Stimulated activated CD8-positive, alpha-beta memory T cell treated with anti-CD3 and anti-CD28 coated beads, Interleukin-15, amount 100 ng/mL, for 4 hours (primary cell): ENCODE measurements around the gene SLC52A1.
"Not testable (repeated sequence)": the region's sequence is repeated elsewhere in the genome, so short reads cannot be mapped to it uniquely, and the experiment has no call there.

Experiments
- DNase-seq, 2 donors: peaks; one replicate each; pipeline ENCODE4 v3.0.0-alpha.2; 2020; ENCODE audit warnings: low read depth in 2 of 2

The SLC52A1 gene

GRCh38 chr17:5035315-5035714, at the start of gene SLC52A1:
TSS of gene SLC52A1 (minus strand) at chr17:5035426. CDS start at chr17:5034606, 820 bp downstream.
- DNase-seq = no peak

- DNase-seq = no peak
Observed at GRCh38 chr17:5080591-5080990, 45.4 kb upstream of the SLC52A1 start.

GRCh38 chr17:5078106-5079028, 43.1 kb upstream of the SLC52A1 start, which contains the start of gene ZFP3:
TSS of gene ZFP3 (plus strand) at chr17:5078467. CDS start at chr17:5091505, 13,038 bp downstream.
- peak; percentile 60 to 72 for DNase-seq

- no peak for DNase-seq
Observed at GRCh38 chr17:5077781-5078105, 42.5 kb upstream of the SLC52A1 start.

- not testable (repeated sequence) for DNase-seq
Observed at GRCh38 chr17:5077275-5077674, 42.0 kb upstream of the SLC52A1 start.

GRCh38 chr17:5075472-5075871, 40.2 kb upstream of the SLC52A1 start:
- DNase-seq = not testable (repeated sequence)

GRCh38 chr17:5069724-5070123, 34.5 kb upstream of the SLC52A1 start:
- no peak for DNase-seq

- DNase-seq = no peak
Observed at GRCh38 chr17:5068236-5068635, 33.0 kb upstream of the SLC52A1 start.

GRCh38 chr17:5065227-5065744, 30.1 kb upstream of the SLC52A1 start:
- DNase-seq = no peak

GRCh38 chr17:5055543-5055942, 20.3 kb upstream of the SLC52A1 start:
- no peak for DNase-seq

- no peak for DNase-seq
Observed at GRCh38 chr17:5050278-5050677, 15.1 kb upstream of the SLC52A1 start.

- peak in 1 of 2 donors; percentile 28 for DNase-seq
Observed at GRCh38 chr17:5049314-5049841, 14.2 kb upstream of the SLC52A1 start.

- no peak for DNase-seq
Observed at GRCh38 chr17:5047446-5047845, 12.2 kb upstream of the SLC52A1 start.

- DNase-seq = no peak
Observed at GRCh38 chr17:5045496-5045895, 10.3 kb upstream of the SLC52A1 start.

GRCh38 chr17:5044630-5045029, 9.4 kb upstream of the SLC52A1 start:
- DNase-seq = no peak

- DNase-seq = no peak
Observed at GRCh38 chr17:5043524-5043923, 8.3 kb upstream of the SLC52A1 start.

GRCh38 chr17:5042157-5043022, 7.2 kb upstream of the SLC52A1 start:
- DNase-seq = no peak

- no peak for DNase-seq
Observed at GRCh38 chr17:5034651-5035050, 575 bp downstream of the SLC52A1 start.

- DNase-seq = no peak
Observed at GRCh38 chr17:5034063-5034462, 1.2 kb downstream of the SLC52A1 start.

- no peak for DNase-seq
Observed at GRCh38 chr17:5033352-5034015, 1.7 kb downstream of the SLC52A1 start.

GRCh38 chr17:5032865-5033264, 2.4 kb downstream of the SLC52A1 start:
- no peak for DNase-seq
